NT2/D1 (cell line): Measurements from ENCODE around the gene BMPER.

Source experiments
- SUZ12 ChIP-seq: IDR thresholded peaks from 2 replicates; pipeline ENCODE4 v1.6.1; 2011; ENCODE audit not compliant: insufficient read length, insufficient read depth; ENCODE audit errors: extremely low read depth
- YY1 ChIP-seq: IDR thresholded peaks from 2 replicates; pipeline ENCODE4 v1.6.1; 2011; ENCODE audit not compliant: insufficient read length, insufficient read depth
- ZNF274 ChIP-seq: IDR thresholded peaks from 2 replicates; pipeline ENCODE4 v1.6.1; 2011; ENCODE audit warnings: mild to moderate bottlenecking, low read depth, low read length

GRCh38 chr7:33861947-33862346 lies 43.4 kb upstream of the BMPER start:
- TF ChIP-seq SUZ12: no peak
- no peak for TF ChIP-seq ZNF274
- no peak for TF ChIP-seq YY1
